ENCODE data around the gene PPFIBP2.

DNA sequence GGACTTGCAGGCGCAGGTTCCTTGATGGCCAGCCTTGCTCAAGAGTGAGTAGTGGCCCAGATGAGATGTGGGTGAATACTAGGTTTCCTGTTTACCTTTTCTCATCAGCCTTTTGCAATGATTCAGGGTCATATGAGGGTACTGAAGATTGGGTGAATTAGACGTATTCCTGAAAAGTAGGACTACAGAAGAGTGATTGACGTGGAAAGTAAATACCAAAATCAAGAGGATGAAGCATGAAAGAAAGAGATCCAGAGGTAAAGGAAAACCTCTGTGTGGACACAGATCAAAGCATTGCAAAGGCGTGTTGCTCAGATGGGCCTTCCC, 99.6 kb downstream of the PPFIBP2 start:
- no peak for TF ChIP-seq CEBPB (IDR thresholded peaks at IDR 0.05)
- TF ChIP-seq KDM1A (IDR thresholded peaks at IDR 0.05; ENCODE audit: low read depth) = no peak
- TF ChIP-seq JUN (IDR thresholded peaks at IDR 0.05) = no peak
- no peak for TF ChIP-seq POLR2A (IDR thresholded peaks at IDR 0.05; ENCODE audit: low read length)
- TF ChIP-seq, protein P1, sequence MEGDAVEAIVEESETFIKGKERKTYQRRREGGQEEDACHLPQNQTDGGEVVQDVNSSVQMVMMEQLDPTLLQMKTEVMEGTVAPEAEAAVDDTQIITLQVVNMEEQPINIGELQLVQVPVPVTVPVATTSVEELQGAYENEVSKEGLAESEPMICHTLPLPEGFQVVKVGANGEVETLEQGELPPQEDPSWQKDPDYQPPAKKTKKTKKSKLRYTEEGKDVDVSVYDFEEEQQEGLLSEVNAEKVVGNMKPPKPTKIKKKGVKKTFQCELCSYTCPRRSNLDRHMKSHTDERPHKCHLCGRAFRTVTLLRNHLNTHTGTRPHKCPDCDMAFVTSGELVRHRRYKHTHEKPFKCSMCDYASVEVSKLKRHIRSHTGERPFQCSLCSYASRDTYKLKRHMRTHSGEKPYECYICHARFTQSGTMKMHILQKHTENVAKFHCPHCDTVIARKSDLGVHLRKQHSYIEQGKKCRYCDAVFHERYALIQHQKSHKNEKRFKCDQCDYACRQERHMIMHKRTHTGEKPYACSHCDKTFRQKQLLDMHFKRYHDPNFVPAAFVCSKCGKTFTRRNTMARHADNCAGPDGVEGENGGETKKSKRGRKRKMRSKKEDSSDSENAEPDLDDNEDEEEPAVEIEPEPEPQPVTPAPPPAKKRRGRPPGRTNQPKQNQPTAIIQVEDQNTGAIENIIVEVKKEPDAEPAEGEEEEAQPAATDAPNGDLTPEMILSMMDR (IDR thresholded peaks at IDR 0.05) = no peak

All from A549 (cell line).